AG04449 (cell line): Measurements from ENCODE around the gene ENPP3.

Source experiments
- CTCF ChIA-PET: fragments of 350-600 bp; formaldehyde crosslinking; extraction: SDS; loops from one replicate; lab custom pipeline; 2021; ENCODE audit warnings: antibody characterized with exemption; lab: Yijun Ruan, JAX
- POLR2A ChIA-PET: fragments of 400-600, 350-600 bp; formaldehyde crosslinking; extraction: SDS; loops from one replicate; lab custom pipeline; 2020; ENCODE audit warnings: antibody characterized with exemption, inconsistent platforms; lab: Yijun Ruan, JAX
- DNase-seq: peaks from one replicate; pipeline ENCODE4 v3.0.0-alpha.2; 2010; ENCODE audit warnings: low read depth, low spot score
- H3K4me3 ChIP-seq: 2 replicates; pipeline ENCODE4 v1.5.1; 2011; ENCODE audit warnings: low read depth, mild to moderate bottlenecking, control low read depth, low read length
- TF ChIP-seq, protein P1 (sequence below): IDR thresholded peaks from one replicate; pipeline ENCODE4 v1.5.1; 2011; ENCODE audit warnings: mild to moderate bottlenecking, moderate library complexity, low read length, control low read depth, inconsistent platforms; ENCODE audit not compliant: insufficient read depth; ENCODE audit errors: missing control alignments

The ENPP3 gene

DNA sequence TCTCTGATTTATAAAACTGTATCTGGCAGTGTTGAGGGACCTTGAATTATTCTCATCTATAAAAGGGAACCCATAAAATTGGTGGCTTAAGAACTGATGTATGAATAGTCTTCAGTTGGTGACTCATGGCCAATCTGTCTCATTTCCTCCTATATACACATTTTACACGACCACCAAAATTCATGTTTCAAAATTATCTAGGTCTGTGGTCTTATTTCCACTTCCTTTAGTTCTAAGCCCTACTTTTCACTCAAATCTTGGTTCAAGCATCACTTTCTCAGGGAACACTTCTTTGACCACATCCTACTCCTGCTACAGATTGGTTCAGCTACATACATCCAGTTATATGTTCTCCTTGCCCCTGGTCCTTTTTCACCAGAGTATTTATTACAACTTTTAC, 152.1 kb downstream of the ENPP3 start:
- TF ChIP-seq, protein P1, sequence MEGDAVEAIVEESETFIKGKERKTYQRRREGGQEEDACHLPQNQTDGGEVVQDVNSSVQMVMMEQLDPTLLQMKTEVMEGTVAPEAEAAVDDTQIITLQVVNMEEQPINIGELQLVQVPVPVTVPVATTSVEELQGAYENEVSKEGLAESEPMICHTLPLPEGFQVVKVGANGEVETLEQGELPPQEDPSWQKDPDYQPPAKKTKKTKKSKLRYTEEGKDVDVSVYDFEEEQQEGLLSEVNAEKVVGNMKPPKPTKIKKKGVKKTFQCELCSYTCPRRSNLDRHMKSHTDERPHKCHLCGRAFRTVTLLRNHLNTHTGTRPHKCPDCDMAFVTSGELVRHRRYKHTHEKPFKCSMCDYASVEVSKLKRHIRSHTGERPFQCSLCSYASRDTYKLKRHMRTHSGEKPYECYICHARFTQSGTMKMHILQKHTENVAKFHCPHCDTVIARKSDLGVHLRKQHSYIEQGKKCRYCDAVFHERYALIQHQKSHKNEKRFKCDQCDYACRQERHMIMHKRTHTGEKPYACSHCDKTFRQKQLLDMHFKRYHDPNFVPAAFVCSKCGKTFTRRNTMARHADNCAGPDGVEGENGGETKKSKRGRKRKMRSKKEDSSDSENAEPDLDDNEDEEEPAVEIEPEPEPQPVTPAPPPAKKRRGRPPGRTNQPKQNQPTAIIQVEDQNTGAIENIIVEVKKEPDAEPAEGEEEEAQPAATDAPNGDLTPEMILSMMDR: no peak
- no peak for DNase-seq
- CTCF ChIA-PET: interaction anchor here (0.6 to 0.9 kb wide), 2 partner anchors 94 to 126 kb away, joined by 3 to 5 read pairs; no protein-coding TSS in a partner anchor
- POLR2A ChIA-PET: no interaction called here
- H3K4me3 ChIP-seq: no peak overlapping the region

DNA sequence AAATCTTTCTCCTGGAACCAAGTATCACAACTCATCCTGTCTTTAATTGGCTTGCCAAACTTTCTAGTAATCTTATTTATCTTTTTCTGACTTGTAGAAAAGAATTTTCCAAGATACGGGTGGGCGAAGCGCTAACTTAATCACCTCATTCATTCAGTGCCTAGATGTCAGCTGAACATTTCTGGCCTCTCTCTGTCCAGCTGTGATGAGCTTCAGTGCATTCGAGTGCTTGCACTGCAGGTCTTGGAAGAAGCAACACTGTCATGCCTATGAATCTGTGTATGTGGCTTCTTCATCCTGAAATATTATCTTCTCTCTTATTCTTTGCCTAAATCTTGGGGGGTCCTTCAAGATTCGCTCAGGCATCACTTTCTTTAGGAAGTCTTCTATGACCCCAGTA, 154.4 kb downstream of the ENPP3 start:
- H3K4me3 ChIP-seq: no peak overlapping the region
- POLR2A ChIA-PET: no interaction called here
- TF ChIP-seq, protein P1: no peak
- CTCF ChIA-PET: no interaction called here
- DNase-seq: no peak

DNA sequence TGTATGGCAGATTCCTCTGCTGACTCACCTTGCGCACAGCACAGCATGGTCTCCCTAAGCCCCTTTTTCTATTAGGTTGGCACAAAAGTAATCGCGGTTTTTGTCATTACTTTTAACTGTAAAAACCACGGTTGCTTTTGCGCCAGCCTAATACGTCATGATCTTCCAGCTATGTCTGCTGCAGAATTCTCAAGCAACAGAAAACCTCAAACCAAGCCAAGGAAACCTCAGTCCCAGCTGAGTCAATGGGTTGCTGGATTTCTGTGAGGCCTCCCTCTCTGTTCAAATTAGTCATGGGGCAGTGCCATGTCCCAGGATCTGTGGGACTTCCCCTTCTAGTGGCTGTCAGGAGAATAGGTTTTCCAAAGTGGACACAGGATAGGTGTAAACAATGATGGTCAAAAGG, 155.0 kb downstream of the ENPP3 start:
- POLR2A ChIA-PET: no interaction called here
- no peak overlapping the region for H3K4me3 ChIP-seq
- TF ChIP-seq, protein P1: no peak
- CTCF ChIA-PET: interaction anchor here (1.0 to 1.6 kb wide), 3 partner anchors 9 to 118 kb away, joined by 3 to 6 read pairs (median 4); no protein-coding TSS in a partner anchor
- no peak for DNase-seq

DNA sequence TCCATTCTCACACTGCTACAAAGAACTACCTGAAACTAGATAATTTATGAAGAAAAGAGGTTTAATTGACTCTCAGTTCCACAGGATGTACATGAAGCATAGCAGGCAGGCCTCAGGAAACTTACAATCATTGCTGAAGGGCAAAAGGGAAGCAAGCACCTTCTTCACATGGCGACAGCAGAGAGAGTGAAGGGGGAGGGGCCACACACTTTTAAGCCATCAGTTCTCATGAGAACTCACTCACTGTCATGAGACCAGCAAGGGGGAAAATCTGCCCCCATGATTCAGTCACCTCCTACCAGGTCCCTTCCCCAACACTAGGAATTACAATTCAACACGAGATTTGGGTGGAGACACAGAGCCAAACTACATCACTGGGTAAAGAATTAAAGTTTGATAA, 158.3 kb downstream of the ENPP3 start:
- ChIA-PET POLR2A (no interaction called here), CTCF (no interaction called here)
- TF ChIP-seq, protein P1: no peak
- H3K4me3 ChIP-seq: no peak overlapping the region
- DNase-seq: no peak
